GM12864 (cell line): Measurements from ENCODE around the gene NYAP1.

ENCODE experiments used
- DNase-seq: peaks from one replicate; pipeline ENCODE4 v3.0.0-alpha.2; 2011; ENCODE audit warnings: low read depth
- H3K4me3 ChIP-seq: 2 replicates; pipeline ENCODE4 v1.5.1; 2011; ENCODE audit warnings: mild to moderate bottlenecking, low read depth, low read length, control low read depth
- CTCF ChIP-seq: IDR thresholded peaks from 2 replicates; pipeline ENCODE4 v1.5.1; 2011; ENCODE audit warnings: low read depth, mild to moderate bottlenecking, moderate library complexity, low read length, control low read depth, inconsistent platforms; ENCODE audit errors: missing control alignments

The NYAP1 gene

GRCh38 chr7:100465299-100465698, 18.4 kb upstream of the NYAP1 start:
- no peak for DNase-seq
- H3K4me3 ChIP-seq: no peak overlapping the region
- no peak for TF ChIP-seq CTCF

- TF ChIP-seq CTCF: no peak
- no peak overlapping the region for H3K4me3 ChIP-seq
- no peak for DNase-seq
These were observed 17.9 kb upstream of the NYAP1 start for GRCh38 chr7:100465702-100466311.

GRCh38 chr7:100466653-100467605, 16.8 kb upstream of the NYAP1 start:
- no peak overlapping the region for H3K4me3 ChIP-seq
- no peak for DNase-seq
- no peak for TF ChIP-seq CTCF

- TF ChIP-seq CTCF: no peak
- no peak for DNase-seq
These were observed 15.9 kb upstream of the NYAP1 start for GRCh38 chr7:100467638-100468373.

GRCh38 chr7:100469227-100470044, 14.3 kb upstream of the NYAP1 start:
- DNase-seq: no peak
- TF ChIP-seq CTCF: peak; percentile 100
- no peak overlapping the region for H3K4me3 ChIP-seq

More at GRCh38 chr7:100467638-100468373, 15.9 kb upstream of the NYAP1 start:
- H3K4me3 ChIP-seq: no peak overlapping the region

- H3K4me3 ChIP-seq: no peak overlapping the region
- no peak for DNase-seq
- no peak for TF ChIP-seq CTCF
These were observed 12.7 kb upstream of the NYAP1 start for GRCh38 chr7:100471021-100471420.
